HEK293 (cell line): Measurements from ENCODE around the gene STOML1.

ENCODE experiments used
- CTCF ChIA-PET: fragments of 350-600 bp; formaldehyde crosslinking; extraction: SDS; loops from one replicate; lab custom pipeline; 2021; ENCODE audit warnings: antibody characterized with exemption; lab: Yijun Ruan, JAX
- POLR2A ChIA-PET: fragments of 300-600 bp; formaldehyde crosslinking; extraction: SDS; loops from one replicate; lab custom pipeline; 2020; ENCODE audit warnings: antibody characterized with exemption, inconsistent platforms; lab: Yijun Ruan, JAX
- H3K27ac ChIP-seq: fragments of 200-500 bp; sonication (Bioruptor generic); 2 replicates; pipeline ENCODE4 v1.5.1; 2014; ENCODE audit warnings: low read depth, low read length, control low read depth, inconsistent platforms; ENCODE audit errors: extremely low read depth
- H3K36me3 ChIP-seq, 2 experiments: fragments of 200-500 bp in 1 of 2; sonication (Bioruptor generic) in 1 of 2; 1 replicate in 1 of 2; 2 replicates in 1 of 2; pipeline ENCODE4 v1.5.1; 2014 to 2017; ENCODE audit warnings: inconsistent platforms in 2 of 2, low read length in 2 of 2; ENCODE audit not compliant: control insufficient read depth in 2 of 2, insufficient read depth in 1 of 2
- H3K4me1 ChIP-seq: fragments of 200-500 bp; sonication (Bioruptor generic); 2 replicates; pipeline ENCODE4 v1.5.1; 2014; ENCODE audit warnings: mild to moderate bottlenecking, low read length, inconsistent platforms; ENCODE audit not compliant: control insufficient read depth, insufficient read depth
- H3K4me3 ChIP-seq: 2 replicates; pipeline ENCODE4 v1.5.1; 2011; ENCODE audit warnings: low read depth, mild to moderate bottlenecking, control low read depth, low read length, moderate library complexity
- H3K9me3 ChIP-seq: fragments of 200-500 bp; sonication (Bioruptor generic); 2 replicates; pipeline ENCODE4 v1.5.1; 2014; ENCODE audit warnings: low read depth, low read length, inconsistent platforms; ENCODE audit not compliant: control insufficient read depth, insufficient read depth
- EGR2 ChIP-seq: fragments of 450-650 bp; formaldehyde crosslinking; IDR thresholded peaks from 2 replicates; pipeline ENCODE4 v1.5.1; 2016; ENCODE audit warnings: low read depth, missing biosample characterization, missing genetic modification characterization
- PRDM1 ChIP-seq: fragments of 450-650 bp; formaldehyde crosslinking; IDR thresholded peaks from 2 replicates; pipeline ENCODE4; 2016; ENCODE audit warnings: missing biosample characterization, missing genetic modification characterization
- TCF7L2 ChIP-seq: IDR thresholded peaks from 2 replicates; pipeline ENCODE4 v1.6.1; 2011; ENCODE audit warnings: low read depth, mild to moderate bottlenecking, inconsistent platforms, low read length, moderate library complexity, borderline replicate concordance
- ZBTB17 ChIP-seq: fragments of 450-650 bp; formaldehyde crosslinking; IDR thresholded peaks from 2 replicates; pipeline ENCODE4 v1.5.1; 2016; ENCODE audit warnings: missing biosample characterization, missing genetic modification characterization
- ZBTB8A ChIP-seq: fragments of 450-650 bp; formaldehyde crosslinking; IDR thresholded peaks from 2 replicates; pipeline ENCODE4 v1.5.1; 2016; ENCODE audit warnings: missing biosample characterization, missing genetic modification characterization
- ZNF24 ChIP-seq: fragments of 450-650 bp; formaldehyde crosslinking; IDR thresholded peaks from 2 replicates; pipeline ENCODE4 v1.5.1; 2016; ENCODE audit warnings: missing biosample characterization, missing genetic modification characterization
- ZNF266 ChIP-seq: fragments of 450-650 bp; formaldehyde crosslinking; IDR thresholded peaks from 2 replicates; pipeline ENCODE4 v1.5.1; 2016; ENCODE audit warnings: missing biosample characterization, missing genetic modification characterization, low read depth
- ZNF560 ChIP-seq: fragments of 450-650 bp; formaldehyde crosslinking; IDR thresholded peaks from 2 replicates; pipeline ENCODE4 v1.5.1; 2017; ENCODE audit warnings: missing biosample characterization, missing genetic modification characterization, borderline replicate concordance
- ZNF629 ChIP-seq: fragments of 450-650 bp; formaldehyde crosslinking; IDR thresholded peaks from 2 replicates; pipeline ENCODE4 v1.5.1; 2017; ENCODE audit warnings: missing biosample characterization, missing genetic modification characterization
- ZNF701 ChIP-seq: fragments of 450-650 bp; formaldehyde crosslinking; IDR thresholded peaks from 2 replicates; pipeline ENCODE4 v1.5.1; 2016; ENCODE audit warnings: missing biosample characterization, missing genetic modification characterization
- ZNF76 ChIP-seq: fragments of 450-650 bp; formaldehyde crosslinking; IDR thresholded peaks from 2 replicates; pipeline ENCODE4; 2016; ENCODE audit warnings: low read depth, missing biosample characterization, missing genetic modification characterization, borderline replicate concordance
- ZNF776 ChIP-seq: fragments of 450-650 bp; formaldehyde crosslinking; IDR thresholded peaks from 2 replicates; pipeline ENCODE4 v1.5.0; 2017; ENCODE audit warnings: missing biosample characterization, missing genetic modification characterization, borderline replicate concordance
- TF ChIP-seq, protein P1 (sequence below): fragments of 450-650 bp; formaldehyde crosslinking; IDR thresholded peaks from 2 replicates; pipeline ENCODE4; 2016; ENCODE audit warnings: missing biosample characterization, missing genetic modification characterization
- TF ChIP-seq, protein P2 (sequence below): fragments of 450-650 bp; formaldehyde crosslinking; IDR thresholded peaks from 2 replicates; pipeline ENCODE4 v1.5.1; 2016; ENCODE audit warnings: missing biosample characterization, missing genetic modification characterization
- TF ChIP-seq, protein P3 (sequence below): fragments of 450-650 bp; formaldehyde crosslinking; IDR thresholded peaks from 2 replicates; pipeline ENCODE4 v1.5.1; 2017; ENCODE audit warnings: missing biosample characterization, missing genetic modification characterization
- TF ChIP-seq, protein P4 (sequence below): fragments of 450-650 bp; IDR thresholded peaks from 2 replicates; pipeline ENCODE4 v1.5.1; 2018; ENCODE audit warnings: missing biosample characterization, mild to moderate bottlenecking, missing genetic modification characterization
- TF ChIP-seq, protein P5 (sequence below): fragments of 450-650 bp; formaldehyde crosslinking; IDR thresholded peaks from 2 replicates; pipeline ENCODE4 v1.5.1; 2016; ENCODE audit warnings: missing biosample characterization, missing genetic modification characterization
- TF ChIP-seq, protein P6 (sequence below): fragments of 450-650 bp; formaldehyde crosslinking; IDR thresholded peaks from 2 replicates; pipeline ENCODE4 v1.5.1; 2017; ENCODE audit warnings: missing biosample characterization, missing genetic modification characterization
- TF ChIP-seq, protein P7 (sequence below): fragments of 450-650 bp; formaldehyde crosslinking; IDR thresholded peaks from 2 replicates; pipeline ENCODE4 v1.5.1; 2016; ENCODE audit warnings: missing biosample characterization, missing genetic modification characterization
- TF ChIP-seq, protein P8 (sequence below): fragments of 450-650 bp; formaldehyde crosslinking; optimal IDR thresholded peaks from 2 replicates; pipeline ENCODE3; 2016; ENCODE audit warnings: missing biosample characterization, mild to moderate bottlenecking, missing genetic modification characterization
- TF ChIP-seq, protein P9 (sequence below): fragments of 450-650 bp; formaldehyde crosslinking; IDR thresholded peaks from 2 replicates; pipeline ENCODE4 v1.5.1; 2016; ENCODE audit warnings: missing biosample characterization, missing genetic modification characterization

Gene STOML1

DNA sequence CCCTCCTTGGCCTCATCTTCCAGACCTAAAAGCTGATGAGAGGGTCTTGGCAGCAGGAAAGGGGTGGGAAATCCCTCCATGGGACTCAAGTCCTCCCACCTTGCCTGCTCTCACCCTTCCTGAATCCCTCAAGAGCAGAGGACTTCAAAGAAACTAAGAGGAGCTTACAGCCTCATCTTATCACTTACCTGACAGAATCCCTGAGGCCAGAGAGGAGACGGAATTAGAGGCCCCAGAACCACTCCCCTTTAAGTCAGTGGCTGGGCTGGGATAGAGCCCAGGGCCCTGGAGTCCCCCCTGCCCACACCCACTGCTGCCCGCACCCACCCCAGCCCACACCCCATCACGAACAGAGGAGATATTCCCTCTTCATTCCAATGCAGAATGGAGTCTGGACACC is 50.6 kb downstream of the STOML1 start (continued):
- TF ChIP-seq, protein P1, sequence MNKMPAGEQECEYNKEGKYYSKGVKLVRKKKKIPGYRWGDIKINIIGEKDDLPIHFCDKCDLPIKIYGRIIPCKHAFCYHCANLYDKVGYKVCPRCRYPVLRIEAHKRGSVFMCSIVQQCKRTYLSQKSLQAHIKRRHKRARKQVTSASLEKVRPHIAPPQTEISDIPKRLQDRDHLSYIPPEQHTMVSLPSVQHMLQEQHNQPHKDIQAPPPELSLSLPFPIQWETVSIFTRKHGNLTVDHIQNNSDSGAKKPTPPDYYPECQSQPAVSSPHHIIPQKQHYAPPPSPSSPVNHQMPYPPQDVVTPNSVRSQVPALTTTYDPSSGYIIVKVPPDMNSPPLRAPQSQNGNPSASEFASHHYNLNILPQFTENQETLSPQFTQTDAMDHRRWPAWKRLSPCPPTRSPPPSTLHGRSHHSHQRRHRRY (tag by site-specific recombination), result no peak
- TF ChIP-seq EGR2 (no peak), ZNF701 (tag by site-specific recombination) (no peak)
- TF ChIP-seq, protein P2, sequence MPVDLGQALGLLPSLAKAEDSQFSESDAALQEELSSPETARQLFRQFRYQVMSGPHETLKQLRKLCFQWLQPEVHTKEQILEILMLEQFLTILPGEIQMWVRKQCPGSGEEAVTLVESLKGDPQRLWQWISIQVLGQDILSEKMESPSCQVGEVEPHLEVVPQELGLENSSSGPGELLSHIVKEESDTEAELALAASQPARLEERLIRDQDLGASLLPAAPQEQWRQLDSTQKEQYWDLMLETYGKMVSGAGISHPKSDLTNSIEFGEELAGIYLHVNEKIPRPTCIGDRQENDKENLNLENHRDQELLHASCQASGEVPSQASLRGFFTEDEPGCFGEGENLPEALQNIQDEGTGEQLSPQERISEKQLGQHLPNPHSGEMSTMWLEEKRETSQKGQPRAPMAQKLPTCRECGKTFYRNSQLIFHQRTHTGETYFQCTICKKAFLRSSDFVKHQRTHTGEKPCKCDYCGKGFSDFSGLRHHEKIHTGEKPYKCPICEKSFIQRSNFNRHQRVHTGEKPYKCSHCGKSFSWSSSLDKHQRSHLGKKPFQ (tag by site-specific recombination), result no peak
- TF ChIP-seq, protein P3, sequence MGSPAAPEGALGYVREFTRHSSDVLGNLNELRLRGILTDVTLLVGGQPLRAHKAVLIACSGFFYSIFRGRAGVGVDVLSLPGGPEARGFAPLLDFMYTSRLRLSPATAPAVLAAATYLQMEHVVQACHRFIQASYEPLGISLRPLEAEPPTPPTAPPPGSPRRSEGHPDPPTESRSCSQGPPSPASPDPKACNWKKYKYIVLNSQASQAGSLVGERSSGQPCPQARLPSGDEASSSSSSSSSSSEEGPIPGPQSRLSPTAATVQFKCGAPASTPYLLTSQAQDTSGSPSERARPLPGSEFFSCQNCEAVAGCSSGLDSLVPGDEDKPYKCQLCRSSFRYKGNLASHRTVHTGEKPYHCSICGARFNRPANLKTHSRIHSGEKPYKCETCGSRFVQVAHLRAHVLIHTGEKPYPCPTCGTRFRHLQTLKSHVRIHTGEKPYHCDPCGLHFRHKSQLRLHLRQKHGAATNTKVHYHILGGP, result no peak
- TF ChIP-seq, protein P4, sequence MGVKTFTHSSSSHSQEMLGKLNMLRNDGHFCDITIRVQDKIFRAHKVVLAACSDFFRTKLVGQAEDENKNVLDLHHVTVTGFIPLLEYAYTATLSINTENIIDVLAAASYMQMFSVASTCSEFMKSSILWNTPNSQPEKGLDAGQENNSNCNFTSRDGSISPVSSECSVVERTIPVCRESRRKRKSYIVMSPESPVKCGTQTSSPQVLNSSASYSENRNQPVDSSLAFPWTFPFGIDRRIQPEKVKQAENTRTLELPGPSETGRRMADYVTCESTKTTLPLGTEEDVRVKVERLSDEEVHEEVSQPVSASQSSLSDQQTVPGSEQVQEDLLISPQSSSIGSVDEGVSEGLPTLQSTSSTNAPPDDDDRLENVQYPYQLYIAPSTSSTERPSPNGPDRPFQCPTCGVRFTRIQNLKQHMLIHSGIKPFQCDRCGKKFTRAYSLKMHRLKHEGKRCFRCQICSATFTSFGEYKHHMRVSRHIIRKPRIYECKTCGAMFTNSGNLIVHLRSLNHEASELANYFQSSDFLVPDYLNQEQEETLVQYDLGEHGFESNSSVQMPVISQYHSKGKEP, result no peak

DNA sequence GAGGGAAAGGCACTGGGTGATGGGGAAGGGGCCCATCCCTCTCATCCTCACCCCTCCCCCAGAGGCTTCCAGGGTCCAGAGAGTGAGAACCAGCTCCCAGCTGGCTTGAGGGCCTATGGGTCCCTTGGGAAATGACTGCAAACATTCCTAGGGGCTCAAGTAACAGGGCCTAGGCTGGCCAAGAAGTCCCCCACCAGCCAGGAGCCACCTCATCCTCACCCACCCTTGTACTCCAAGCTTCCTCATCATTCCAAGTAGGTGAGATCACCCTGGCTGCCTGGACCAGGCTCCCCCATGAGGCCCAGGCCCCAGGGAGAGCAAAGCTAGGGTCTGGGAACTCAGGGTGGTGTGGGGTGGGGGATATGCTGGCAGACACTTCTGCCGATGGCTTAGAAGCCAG is 51.1 kb downstream of the STOML1 start:
- peaks cover 3% of the 10 kb centered on the region; the same call in 1 of the 2 replicates for H3K4me1 ChIP-seq
- H3K4me3 ChIP-seq, result no peak overlapping the region
- no peak overlapping the region for H3K27ac ChIP-seq
- ChIA-PET POLR2A (interaction anchor here (0.7 to 2.0 kb wide), 5 partner anchors 9 to 53 kb away, joined by 3 to 17 read pairs (median 7); partner anchors contain the start of genes LOXL1 and PML), CTCF (interaction anchor here (0.6 to 6.1 kb wide), 11 partner anchors 10 to 351 kb away, joined by 3 to 39 read pairs (median 7); no protein-coding TSS in a partner anchor)
- H3K9me3 ChIP-seq, result no peaks in the 10 kb centered on the region
- no peaks in the 10 kb centered on the region for H3K36me3 ChIP-seq
- TF ChIP-seq ZBTB8A (tag by site-specific recombination) (no peak), ZNF266 (tag by site-specific recombination) (no peak), ZNF24 (tag by site-specific recombination) (peak; percentile 55; the same call in 1 of the 2 replicates), ZNF776 (tag by site-specific recombination) (no peak), PRDM1 (no peak), TCF7L2 (no peak), ZNF629 (tag by site-specific recombination) (peak; percentile 76), ZNF560 (tag by site-specific recombination) (no peak), ZNF76 (tag by site-specific recombination) (no peak), ZBTB17 (tag by site-specific recombination) (no peak), EGR2 (no peak)
- TF ChIP-seq, protein P3, result no peak
- TF ChIP-seq, protein P5, sequence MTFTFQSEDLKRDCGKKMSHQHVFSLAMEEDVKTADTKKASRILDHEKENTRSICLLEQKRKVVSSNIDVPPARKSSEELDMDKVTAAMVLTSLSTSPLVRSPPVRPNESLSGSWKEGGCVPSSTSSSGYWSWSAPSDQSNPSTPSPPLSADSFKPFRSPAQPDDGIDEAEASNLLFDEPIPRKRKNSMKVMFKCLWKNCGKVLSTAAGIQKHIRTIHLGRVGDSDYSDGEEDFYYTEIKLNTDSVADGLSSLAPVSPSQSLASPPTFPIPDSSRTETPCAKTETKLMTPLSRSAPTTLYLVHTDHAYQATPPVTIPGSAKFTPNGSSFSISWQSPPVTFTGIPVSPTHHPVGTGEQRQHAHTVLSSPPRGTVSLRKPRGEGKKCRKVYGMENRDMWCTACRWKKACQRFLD (tag by site-specific recombination), result no peak
- TF ChIP-seq, protein P6, sequence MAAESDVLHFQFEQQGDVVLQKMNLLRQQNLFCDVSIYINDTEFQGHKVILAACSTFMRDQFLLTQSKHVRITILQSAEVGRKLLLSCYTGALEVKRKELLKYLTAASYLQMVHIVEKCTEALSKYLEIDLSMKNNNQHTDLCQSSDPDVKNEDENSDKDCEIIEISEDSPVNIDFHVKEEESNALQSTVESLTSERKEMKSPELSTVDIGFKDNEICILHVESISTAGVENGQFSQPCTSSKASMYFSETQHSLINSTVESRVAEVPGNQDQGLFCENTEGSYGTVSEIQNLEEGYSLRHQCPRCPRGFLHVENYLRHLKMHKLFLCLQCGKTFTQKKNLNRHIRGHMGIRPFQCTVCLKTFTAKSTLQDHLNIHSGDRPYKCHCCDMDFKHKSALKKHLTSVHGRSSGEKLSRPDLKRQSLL, result no peak
- TF ChIP-seq, protein P7, sequence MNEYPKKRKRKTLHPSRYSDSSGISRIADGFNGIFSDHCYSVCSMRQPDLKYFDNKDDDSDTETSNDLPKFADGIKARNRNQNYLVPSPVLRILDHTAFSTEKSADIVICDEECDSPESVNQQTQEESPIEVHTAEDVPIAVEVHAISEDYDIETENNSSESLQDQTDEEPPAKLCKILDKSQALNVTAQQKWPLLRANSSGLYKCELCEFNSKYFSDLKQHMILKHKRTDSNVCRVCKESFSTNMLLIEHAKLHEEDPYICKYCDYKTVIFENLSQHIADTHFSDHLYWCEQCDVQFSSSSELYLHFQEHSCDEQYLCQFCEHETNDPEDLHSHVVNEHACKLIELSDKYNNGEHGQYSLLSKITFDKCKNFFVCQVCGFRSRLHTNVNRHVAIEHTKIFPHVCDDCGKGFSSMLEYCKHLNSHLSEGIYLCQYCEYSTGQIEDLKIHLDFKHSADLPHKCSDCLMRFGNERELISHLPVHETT (tag by site-specific recombination), result peak; percentile 81; the same call in 1 of the 2 replicates
- TF ChIP-seq, protein P8, sequence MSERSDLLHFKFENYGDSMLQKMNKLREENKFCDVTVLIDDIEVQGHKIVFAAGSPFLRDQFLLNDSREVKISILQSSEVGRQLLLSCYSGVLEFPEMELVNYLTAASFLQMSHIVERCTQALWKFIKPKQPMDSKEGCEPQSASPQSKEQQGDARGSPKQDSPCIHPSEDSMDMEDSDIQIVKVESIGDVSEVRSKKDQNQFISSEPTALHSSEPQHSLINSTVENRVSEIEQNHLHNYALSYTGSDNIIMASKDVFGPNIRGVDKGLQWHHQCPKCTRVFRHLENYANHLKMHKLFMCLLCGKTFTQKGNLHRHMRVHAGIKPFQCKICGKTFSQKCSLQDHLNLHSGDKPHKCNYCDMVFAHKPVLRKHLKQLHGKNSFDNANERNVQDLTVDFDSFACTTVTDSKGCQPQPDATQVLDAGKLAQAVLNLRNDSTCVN (tag by site-specific recombination), result peak; percentile 3
- TF ChIP-seq, protein P9, sequence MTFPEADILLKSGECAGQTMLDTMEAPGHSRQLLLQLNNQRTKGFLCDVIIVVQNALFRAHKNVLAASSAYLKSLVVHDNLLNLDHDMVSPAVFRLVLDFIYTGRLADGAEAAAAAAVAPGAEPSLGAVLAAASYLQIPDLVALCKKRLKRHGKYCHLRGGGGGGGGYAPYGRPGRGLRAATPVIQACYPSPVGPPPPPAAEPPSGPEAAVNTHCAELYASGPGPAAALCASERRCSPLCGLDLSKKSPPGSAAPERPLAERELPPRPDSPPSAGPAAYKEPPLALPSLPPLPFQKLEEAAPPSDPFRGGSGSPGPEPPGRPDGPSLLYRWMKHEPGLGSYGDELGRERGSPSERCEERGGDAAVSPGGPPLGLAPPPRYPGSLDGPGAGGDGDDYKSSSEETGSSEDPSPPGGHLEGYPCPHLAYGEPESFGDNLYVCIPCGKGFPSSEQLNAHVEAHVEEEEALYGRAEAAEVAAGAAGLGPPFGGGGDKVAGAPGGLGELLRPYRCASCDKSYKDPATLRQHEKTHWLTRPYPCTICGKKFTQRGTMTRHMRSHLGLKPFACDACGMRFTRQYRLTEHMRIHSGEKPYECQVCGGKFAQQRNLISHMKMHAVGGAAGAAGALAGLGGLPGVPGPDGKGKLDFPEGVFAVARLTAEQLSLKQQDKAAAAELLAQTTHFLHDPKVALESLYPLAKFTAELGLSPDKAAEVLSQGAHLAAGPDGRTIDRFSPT (tag by site-specific recombination), result peak; percentile 34; the same call in 1 of the 2 replicates
